ENCODE measurements around the gene EMP2.
"Not testable (repeated sequence)": the region's sequence is repeated elsewhere in the genome, so short reads cannot be mapped to it uniquely, and the experiment has no call there.

EMP2 gene

GRCh38 chr16:10577305-10578202 lies 2.8 kb downstream of the EMP2 start:
- no peak for DNase-seq

- no peak for DNase-seq
Measured at GRCh38 chr16:10576390-10577304, 3.8 kb downstream of the EMP2 start.

GRCh38 chr16:10575506-10576130 lies 4.8 kb downstream of the EMP2 start:
- no peak for DNase-seq

GRCh38 chr16:10572611-10573010 lies 7.8 kb downstream of the EMP2 start:
- DNase-seq = no peak

- no peak for DNase-seq
Measured at GRCh38 chr16:10571354-10571753, 9.0 kb downstream of the EMP2 start.

GRCh38 chr16:10569621-10570020 lies 10.8 kb downstream of the EMP2 start:
- DNase-seq = no peak

- no peak for DNase-seq
Measured at GRCh38 chr16:10566613-10567012, 13.8 kb downstream of the EMP2 start.

- no peak for DNase-seq
Measured at GRCh38 chr16:10565167-10565566, 15.2 kb downstream of the EMP2 start.

GRCh38 chr16:10564591-10564990 lies 15.8 kb downstream of the EMP2 start:
- no peak for DNase-seq

GRCh38 chr16:10562361-10562899 lies 18.0 kb downstream of the EMP2 start:
- DNase-seq = no peak

GRCh38 chr16:10561425-10561824 lies 19.0 kb downstream of the EMP2 start:
- no peak for DNase-seq

GRCh38 chr16:10561001-10561400 lies 19.4 kb downstream of the EMP2 start:
- no peak for DNase-seq

GRCh38 chr16:10559792-10560191 lies 20.6 kb downstream of the EMP2 start:
- DNase-seq = not testable (repeated sequence)

GRCh38 chr16:10558746-10559641 lies 21.4 kb downstream of the EMP2 start:
- no peak for DNase-seq

- DNase-seq = no peak
Measured at GRCh38 chr16:10558305-10558704, 22.1 kb downstream of the EMP2 start.

- DNase-seq = no peak
Measured at GRCh38 chr16:10557750-10558149, 22.6 kb downstream of the EMP2 start.

GRCh38 chr16:10556236-10556635 lies 24.2 kb downstream of the EMP2 start:
- DNase-seq = no peak

- no peak for DNase-seq
Measured at GRCh38 chr16:10554569-10554968, 25.8 kb downstream of the EMP2 start.

GRCh38 chr16:10552998-10553491 lies 27.4 kb downstream of the EMP2 start:
- no peak for DNase-seq

- no peak for DNase-seq
Measured at GRCh38 chr16:10552281-10552680, 28.1 kb downstream of the EMP2 start.

GRCh38 chr16:10551881-10552280 lies 28.5 kb downstream of the EMP2 start:
- DNase-seq = no peak

GRCh38 chr16:10548404-10548803 lies 32.0 kb downstream of the EMP2 start:
- no peak for DNase-seq

Measured in NCI-H1694 (cell line).